Hepatocyte (in vitro differentiated cells): ENCODE measurements around the gene NANS.

ENCODE experiments used
- CTCF ChIP-seq: fragments of 200-600 bp; sonication (generic); IDR thresholded peaks from 2 replicates; pipeline ENCODE4 v1.5.1; 2016; ENCODE audit warnings: antibody characterized with exemption, mild to moderate bottlenecking; ENCODE audit not compliant: poor library complexity
- EZH2 ChIP-seq: fragments of 200-600 bp; sonication (generic); IDR thresholded peaks from 2 replicates; pipeline ENCODE4 v1.6.1; 2016; ENCODE audit warnings: antibody characterized with exemption, mild to moderate bottlenecking, borderline replicate concordance

DNA sequence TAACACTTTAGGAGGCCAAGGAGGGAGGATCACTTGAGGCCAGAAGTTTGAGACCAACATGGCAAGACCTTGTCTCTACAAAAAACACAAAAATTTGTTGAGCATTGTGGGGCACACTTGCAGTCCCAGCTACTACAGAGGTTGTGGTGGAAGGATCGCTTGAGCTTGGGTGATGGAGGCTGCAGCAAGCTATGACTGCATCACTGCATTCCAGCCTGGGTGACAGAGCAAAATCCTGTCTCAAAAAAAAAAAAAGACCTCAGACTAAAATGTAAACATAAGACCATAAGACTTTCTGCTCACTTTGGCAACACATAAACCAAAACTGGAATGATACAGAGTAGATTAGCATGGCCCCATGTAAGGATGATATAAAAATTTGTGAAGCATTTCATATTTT lies 24.6 kb upstream of the NANS start:
- TF ChIP-seq EZH2 (no peak), CTCF (no peak)
